NCI-H345 treated with DMSO at 0.1 percent for 48 hours (cell line): ENCODE results near the gene VMO1.

Experiments used
- DNase-seq: peaks from one replicate; lab custom pipeline; 2025; ENCODE audit not compliant: unreplicated experiment; lab: John Stamatoyannopoulos, UW

Gene VMO1

GRCh38 chr17:4764595-4764994 is 21.6 kb downstream of the VMO1 start:
- no peak for DNase-seq

DNA sequence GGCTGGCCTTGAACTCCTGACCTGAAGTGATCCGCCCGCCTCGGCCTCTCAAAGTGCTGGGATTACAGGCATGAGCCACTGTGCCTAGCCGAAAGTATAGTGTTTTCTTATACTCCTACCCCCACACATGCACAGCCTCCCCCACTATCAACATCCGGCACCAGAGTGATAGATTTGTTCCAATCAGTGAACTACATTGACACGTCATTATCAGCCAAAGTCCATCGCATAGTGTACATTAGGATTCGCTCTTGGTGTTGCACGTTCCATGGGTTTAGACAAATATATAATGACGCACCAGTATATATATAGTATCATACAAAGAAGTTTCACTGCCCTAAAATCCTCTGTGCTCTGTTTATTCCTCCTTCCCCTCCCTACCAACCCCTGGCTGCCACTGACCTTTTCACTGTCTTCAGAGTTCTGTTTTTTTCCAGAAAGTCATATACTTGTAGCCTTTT is 26.4 kb downstream of the VMO1 start:
- no peak for DNase-seq

- DNase-seq: no peak
Measured at GRCh38 chr17:4753392-4753791, 32.8 kb downstream of the VMO1 start.

DNA sequence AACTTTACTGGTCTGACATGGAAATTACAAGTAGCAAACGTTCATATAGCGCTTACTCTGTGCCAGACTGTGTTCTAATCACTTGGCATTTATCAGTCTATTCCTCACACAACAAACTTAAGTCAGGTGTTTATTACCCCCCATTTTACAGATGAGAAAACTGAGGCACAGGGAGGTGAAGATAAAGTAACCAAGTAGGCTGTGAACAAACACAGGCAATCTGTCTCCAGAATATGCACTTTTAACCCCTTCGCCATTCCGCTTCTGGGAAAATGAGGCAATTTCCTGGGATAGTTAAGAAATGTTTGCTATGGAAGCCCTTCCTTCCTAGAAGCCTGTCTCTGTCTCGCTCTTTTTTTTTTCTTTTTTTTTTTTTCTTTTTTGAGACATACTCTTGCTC is 34.2 kb downstream of the VMO1 start:
- DNase-seq: no peak

- no peak for DNase-seq
Measured at GRCh38 chr17:4750606-4751005, 35.6 kb downstream of the VMO1 start.

- no peak for DNase-seq
Measured at GRCh38 chr17:4748686-4749085, 37.5 kb downstream of the VMO1 start.

DNA sequence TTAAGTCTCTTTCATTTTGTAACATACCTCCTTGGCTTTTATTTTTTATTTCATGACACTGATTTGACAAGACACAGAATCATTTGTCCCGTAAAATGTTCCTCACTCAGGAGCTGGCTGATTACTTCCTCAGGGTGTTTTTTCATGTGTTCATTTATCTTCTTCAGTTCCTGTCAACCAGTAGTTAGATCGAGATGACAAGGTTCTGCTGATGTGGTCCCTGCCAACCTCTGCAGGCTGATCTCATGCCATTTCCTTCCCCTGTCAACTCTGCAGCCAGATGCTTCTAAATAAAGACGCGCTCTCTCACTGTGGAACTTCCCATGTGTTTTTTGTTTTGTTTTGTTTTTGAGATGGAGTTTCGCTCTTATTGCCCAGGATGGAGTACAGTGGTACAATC is 38.3 kb downstream of the VMO1 start:
- no peak for DNase-seq

DNA sequence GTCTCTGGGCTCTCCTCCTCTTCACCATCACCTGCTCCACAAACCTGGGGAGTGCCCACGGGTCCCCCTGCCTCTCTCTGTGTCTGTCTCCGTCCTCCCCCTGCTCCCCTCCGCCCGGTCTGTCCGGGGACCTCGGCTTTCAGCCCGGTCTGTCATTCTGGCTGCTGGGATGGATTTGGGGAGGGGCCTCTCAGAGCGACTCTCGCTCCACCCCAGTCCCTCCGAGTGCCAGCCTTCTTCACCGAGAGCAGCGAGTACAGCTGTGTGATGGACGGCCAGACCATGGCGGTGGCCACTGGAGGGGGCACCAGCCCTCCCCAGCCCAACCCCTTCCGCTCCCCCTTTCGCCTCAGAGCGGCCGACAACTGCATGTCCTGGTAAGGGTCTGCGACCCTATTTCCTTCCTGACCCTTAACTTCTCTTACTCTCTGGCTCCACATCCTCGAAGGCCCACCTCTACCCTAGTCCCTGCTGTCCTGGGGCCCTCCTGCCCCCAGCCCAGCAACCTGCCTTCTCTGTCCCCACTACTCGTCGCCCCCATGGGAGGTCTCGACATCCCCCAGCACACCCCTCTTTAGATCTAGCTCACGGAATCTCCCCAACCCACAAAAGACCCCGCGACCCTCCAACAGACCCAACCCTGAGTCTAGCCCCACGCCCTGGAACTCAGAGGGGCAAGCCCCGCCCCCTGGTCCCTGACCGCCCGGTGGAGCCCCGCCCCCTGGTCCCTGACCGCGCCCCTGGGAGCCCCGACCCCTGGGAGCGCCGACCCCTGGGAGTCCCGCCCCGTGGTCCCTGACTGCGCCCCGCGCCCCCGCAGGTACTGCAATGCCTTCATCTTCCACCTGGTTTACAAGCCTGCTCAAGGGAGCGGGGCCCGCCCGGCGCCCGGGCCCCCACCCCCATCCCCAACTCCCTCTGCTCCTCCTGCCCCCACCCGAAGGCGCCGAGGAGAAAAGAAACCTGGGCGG is 40.9 kb downstream of the VMO1 start:
- DNase-seq: no peak

- no peak for DNase-seq
Measured at GRCh38 chr17:4743898-4744297, 42.3 kb downstream of the VMO1 start.

- no peak for DNase-seq
Measured at GRCh38 chr17:4743216-4743615, 42.9 kb downstream of the VMO1 start.

DNA sequence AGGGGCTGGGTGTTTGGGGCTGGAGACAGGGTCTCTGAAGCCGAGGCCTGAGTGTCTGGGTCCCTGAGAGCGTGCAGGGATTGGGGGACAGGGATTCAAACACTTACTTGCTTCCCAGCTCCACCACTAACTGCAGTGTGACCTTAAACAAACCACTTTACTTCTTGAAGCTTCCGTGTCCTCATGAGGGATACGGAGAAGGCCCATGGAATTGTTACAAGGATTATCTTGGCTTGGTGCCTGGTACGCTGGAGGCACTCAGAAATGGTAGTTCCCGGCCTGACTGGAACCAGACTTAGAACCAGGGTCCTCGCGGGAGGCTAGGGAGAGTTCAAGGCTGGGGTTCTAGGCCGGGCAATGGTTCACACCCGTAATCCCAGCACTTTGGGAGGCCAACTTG is 43.5 kb downstream of the VMO1 start:
- no peak for DNase-seq

DNA sequence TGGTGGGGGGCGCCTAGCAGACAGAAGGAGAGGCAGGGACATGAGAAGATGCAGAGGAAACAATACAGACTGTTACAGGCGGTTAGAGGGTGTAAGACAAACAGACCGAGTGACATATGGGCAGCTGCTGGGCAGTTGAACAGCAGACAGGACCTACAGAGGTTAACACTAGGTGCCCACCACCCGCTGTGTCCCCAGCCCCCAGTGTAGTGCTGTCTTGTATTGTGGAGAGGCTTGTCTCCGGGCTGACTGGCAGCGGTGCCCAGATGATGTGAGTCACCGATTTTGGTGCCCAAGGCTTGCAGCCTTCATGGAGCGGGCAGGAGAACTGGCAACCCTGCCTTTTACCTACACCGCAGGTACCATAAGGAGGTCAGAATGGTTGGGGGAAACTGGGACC is 44.0 kb downstream of the VMO1 start:
- no peak for DNase-seq

DNA sequence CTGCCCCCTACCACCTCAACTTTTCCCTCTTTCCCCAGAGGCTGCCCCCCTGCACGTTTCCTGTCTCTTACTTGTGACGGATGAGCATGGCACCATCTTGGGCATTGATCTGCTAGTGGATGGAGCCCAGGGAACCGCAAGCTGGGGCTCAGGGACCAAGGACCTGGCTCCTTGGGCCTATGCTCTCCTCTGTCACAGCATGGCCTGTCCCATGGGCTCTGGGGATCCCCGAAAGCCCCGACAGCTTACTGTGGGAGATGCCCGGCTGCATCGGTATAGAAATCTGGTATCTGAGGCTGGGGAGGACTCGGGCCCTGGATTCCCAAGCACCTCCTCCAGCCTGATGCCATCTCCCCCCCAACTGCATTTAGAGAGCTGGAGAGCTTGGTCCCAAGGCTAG is 44.6 kb downstream of the VMO1 start:
- no peak for DNase-seq

- DNase-seq: no peak
Measured at GRCh38 chr17:4740584-4740983, 45.6 kb downstream of the VMO1 start.

DNA sequence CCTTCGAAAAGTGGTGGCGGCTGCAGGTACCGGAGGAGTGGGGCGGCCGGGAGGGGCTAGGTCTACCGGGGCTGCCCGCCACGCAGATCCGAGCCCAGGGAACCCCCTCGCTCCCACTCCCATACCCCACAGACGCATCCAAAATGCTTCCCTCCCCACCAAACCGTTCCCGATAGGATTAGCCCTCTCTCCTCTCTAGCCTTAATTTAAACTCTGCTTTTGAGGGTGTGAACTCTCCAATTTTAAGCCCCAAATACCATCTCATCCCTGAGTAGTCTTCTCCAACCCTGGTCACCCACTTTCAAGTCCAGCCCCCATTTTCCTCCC is 46.2 kb downstream of the VMO1 start:
- no peak for DNase-seq

DNA sequence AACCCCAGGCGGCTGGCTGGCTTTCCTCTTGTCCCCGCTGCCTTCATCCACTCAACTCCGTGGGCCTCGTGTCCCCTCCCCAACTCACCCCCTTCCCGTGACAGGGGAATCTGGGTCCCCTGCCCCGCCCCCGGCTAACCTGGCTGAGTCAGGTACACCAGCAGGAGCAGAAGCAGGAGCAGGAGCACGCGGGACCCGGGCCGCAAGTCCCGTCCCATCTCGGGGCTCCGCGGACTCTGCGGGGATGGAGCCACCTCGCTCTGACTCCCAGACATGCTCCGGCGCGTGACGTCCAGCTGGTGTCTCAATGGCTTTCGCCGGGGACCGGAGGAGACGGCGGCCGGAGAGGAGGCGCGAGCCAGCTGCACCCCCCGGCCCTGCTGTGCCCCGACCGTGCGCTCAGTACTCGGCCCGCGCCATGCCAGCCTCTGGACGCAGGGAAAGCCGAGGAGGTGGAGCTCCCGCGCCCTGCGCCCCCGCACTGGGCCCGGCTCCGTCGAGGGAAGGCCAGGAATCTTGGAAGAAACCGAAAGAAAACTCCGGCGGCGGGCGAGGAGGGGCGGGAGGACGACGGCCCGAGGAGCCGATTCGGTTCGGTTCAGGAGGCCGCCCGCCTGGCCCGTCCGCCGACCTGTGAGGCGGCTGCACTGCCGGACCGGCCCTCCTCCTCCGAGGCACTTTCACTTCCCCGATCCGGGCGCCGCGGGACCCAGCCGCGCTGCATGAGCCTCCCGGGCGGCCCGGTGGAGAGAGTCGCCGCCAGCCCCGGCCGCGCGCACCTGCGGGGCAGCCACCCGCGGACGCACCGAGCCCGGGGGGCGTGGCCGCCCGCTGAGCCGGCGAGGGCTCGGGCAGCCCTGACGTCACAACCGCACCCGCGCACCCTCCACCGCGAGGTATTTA is 46.8 kb downstream of the VMO1 start, which contains the start of the genes CXCL16 and ZMYND15:
Gene CXCL16, minus strand, starts transcription at position 807 of the 903 bp plus-strand sequence. Its CDS starts 589 bp downstream, at position 218.
Gene ZMYND15, plus strand, starts transcription at position 712 of the 903 bp plus-strand sequence. CDS start 716 bp downstream, outside the sequence.
- no peak for DNase-seq

- no peak for DNase-seq
Measured at GRCh38 chr17:4738136-4739121, 47.7 kb downstream of the VMO1 start.

DNA sequence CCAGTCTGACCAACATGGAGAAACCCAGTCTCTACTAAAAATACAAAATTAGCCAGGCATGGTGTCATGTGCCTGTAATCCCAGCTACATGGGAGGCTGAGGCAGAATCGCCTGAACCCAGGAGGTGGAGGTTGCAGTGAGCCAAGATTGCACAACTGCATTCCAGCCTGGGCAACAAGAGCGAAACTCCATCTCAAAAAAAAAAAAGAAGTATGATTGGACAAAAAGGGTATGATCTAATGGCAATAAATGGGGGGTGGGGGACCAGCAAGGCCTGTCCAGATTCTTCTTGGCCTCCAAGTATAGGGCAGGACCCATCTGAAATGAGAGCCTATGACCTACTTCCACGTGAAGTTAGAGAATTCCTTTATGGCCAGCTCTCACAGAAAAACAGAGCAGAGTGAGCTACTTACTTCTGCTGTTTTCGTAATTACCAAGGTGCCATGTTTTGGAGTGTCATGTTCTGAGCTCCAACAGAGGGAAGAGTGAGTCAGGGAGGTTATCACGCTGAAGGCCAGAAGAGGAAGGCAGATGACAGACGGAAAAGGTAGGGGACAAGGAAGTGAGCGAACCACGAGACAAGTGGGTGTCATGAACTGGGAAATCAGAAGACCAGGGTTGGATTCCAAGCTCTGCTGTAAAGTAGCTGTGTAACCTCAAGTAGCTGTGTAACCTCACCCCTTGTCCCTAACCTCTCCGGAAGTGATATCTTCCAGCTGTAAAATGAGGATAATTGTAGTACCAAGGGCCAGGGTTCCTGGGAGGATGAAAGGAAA is 50.1 kb downstream of the VMO1 start:
- DNase-seq: no peak
